Stimulated activated naive CD8-positive, alpha-beta T cell treated with anti-CD3 and anti-CD28 coated beads, Interleukin-15, Interleukin-2, amounts not matched to agents 100 U/mL and 50 U/mL, for 24 hours (primary cell): ENCODE results near the gene ATRX.
"Not testable (repeated sequence)": the region's sequence is repeated elsewhere in the genome, so short reads cannot be mapped to it uniquely, and the experiment has no call there.

Experiments used
- ATAC-seq: fragments of 150-1000 bp; cut with Tn5 transposase; one replicate; pipeline ENCODE4 v1.10.0; 2021
- DNase-seq: peaks from one replicate; pipeline ENCODE4 v3.0.0; 2021

ATRX gene

DNA sequence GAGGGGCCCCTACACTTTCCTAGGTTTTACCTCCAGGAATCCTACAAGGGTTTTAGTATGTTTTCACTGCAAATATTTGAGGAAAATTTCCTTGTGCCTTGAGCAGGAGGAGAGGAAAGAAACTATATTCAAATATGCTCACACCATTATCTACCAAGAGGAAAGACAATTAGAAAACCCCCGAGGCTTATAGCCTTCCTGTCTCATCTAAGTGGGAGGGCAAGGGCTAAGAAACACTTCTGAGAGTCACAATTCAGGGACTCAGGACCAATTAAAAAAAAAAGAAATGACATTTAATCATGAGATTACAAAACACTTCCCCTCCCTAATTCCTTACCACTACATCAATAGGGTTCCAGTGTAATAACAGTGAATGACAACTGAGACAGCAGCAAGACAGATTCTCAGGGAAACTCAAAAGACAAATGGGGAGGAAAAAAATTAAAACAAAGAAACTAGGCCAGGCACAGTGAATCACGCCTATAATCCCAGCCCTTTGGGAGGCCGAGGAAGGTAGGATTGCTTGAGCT is 45.6 kb downstream of the ATRX start:
- DNase-seq, result no peak
- no peak for ATAC-seq

DNA sequence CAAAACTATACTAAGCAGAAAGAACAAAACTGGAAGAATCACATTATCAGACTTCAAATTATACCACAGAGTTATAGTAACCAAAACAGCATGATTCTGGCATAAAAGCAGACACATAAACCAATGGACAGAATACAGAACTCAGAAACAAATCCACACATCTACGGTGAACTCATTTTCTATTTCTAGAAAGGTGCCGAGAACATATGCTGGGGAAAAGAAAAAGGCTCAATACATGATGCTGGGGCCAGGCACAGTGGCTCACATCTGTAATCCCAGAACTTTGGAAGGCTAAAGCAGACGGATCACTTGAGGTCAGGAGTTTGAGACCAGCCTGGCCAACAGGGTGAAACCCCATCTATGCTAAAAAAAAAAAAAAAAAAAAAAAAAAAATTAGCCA is 52.7 kb downstream of the ATRX start:
- no peak for DNase-seq
- ATAC-seq, result no peak

DNA sequence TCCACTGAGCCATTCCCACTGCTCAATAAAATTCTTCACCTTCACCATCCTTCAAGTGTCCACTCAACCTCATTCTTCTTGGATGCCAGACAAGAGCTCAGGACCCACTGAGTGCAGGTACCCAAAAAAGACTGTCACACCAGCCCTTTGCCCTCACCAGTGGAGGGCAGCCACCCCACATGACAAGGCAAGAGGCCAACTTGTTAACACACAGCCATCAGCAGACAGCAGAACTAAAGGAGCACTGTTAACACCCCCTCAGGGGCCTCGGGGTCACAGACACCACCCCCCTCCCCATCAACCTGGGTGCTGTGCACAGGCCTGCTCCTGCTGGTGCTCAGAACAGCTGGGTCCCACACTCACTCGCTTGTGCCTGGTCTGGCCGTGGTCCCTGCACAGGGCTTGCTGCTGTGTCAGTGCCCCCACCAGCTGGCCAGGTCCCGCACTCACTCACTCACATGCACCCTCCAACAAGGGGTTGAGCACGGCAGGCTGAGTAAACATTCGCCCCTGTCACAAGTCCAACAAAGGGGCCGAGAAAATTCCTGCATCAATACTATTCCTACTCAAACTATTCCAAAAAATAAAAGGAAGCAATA is 54.1 kb downstream of the ATRX start:
- no peak for ATAC-seq
- no peak for DNase-seq

DNA sequence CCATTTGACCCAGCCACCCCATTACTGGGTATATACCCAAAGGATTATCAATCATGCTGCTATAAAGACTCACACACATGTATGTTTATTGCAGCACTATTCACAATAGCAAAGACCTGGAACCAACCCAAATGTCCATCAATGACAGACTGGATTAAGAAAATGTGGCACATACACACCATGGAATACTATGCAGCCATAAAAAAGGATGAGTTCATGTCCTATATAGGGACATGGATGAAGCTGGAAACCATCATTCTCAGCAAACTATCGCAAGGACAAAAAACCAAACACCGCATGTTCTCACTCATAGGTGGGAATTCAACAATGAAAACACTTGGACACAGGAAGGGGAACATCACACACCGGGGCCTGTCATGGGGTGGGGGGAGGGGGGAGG is 59.9 kb downstream of the ATRX start:
- DNase-seq, ATAC-seq: not testable (repeated sequence)

DNA sequence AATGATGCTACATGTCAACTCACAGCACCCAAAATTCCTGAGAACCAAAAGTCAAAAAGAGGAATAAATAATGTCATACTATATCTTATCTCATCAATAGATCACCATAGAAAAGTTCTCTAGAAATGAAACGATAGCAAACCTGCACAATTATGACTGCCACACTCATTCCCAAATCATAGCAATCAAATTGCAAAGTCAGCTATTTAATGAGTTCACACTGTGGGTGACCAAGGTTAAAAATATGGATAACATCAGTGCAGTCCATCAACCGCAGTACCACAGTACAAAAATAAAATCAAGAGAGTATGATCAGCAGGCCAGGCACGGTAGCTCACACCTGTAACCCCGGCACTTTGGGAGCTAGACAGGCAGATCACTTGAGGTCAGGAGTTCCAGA is 62.3 kb downstream of the ATRX start:
- no peak for DNase-seq
- no peak for ATAC-seq

DNA sequence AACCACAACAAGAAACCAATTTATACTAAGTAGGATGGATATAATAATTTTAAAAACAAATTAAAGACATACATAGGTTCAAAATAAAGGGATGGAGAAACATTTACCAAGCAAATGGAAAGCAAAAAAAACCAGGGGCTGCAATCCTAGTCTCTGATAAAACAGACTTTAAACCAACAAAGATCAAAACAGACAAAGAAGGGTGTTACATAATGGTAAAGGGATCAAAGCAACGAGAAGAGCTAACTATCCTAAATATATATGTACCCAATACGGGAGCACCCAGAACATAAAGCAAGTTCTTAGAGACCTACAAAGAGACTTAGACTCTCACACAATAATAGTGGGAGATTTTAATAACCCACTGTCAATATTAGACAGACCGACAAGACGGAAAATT is 66.6 kb downstream of the ATRX start:
- ATAC-seq (no peak), DNase-seq (no peak)

DNA sequence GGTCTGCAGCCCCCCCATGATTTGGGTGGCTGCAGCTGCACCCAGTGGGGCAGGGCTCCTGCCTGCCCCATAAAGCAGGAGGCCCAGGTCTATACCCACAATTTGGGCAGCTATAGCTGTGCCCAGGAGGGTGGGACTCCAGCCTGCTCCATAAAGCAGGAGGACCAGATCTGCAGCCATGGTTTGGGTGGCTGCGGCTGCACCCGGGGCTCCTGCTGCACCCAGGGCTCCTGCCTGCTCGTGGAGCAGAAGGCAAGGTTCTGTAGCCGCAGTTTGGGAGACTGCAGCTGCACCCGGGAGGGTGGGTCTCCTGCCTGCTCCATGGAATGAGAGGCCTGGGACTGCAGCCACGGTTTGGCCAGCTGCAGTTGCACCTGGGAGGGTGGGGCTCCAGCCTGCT is 81.1 kb downstream of the ATRX start:
- ATAC-seq (no peak), DNase-seq (no peak)

DNA sequence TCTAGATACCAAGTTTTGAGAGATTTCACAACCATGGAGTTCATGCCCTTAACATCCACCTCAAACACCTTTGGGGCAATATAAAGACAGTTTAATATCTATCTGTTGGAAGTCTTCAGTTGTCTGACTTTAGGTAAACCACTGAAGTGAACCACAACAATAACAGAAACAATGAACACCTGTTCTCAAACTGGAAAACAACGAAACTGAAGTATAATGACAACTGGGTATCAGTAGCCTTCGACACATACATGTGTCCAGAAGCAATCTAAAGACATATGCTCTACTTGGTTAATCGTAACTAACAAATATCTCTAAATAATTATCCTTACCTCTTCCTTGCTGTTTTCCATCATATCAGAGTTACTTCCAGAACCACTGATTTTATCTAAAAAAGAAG is 87.8 kb downstream of the ATRX start:
- ATAC-seq (no peak), DNase-seq (no peak)

DNA sequence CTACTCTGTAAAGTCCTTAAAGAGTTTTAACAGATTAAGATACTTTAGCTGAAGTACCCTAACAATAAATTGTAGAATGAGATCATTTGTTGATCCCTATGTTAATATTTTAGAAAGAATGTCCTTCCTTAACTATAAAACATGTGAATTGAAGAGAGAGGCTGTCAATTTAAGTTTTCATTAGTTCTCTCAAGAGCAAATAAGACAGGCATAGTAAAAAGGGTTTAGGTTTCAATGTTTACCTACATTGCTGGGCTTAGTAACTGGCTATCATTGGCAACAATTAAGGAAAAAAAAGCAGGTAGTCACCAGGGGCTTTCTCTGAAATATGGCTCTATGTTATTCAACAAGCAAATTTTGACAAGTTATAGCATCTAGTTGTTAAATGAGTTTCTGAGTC is 91.5 kb downstream of the ATRX start:
- DNase-seq (no peak), ATAC-seq (no peak)

DNA sequence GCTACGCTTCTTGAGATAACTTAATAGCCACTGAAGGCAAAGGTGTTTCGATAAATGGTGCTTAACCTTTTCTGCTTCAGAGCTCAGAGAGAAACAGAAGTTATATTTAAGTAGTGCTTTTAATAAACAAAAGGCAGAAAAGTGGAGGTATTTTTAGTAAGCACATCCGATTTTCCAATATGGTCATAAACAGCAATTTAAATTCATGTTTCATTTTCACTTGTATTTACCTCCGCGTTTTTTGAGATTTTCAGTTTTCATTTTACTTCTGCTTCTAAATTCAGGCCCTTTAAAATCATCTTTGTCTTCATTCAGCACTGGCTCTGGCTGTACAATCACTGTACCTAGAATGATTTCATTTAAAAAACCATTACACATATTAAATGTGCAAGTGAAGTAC is 92.4 kb downstream of the ATRX start:
- DNase-seq, result no peak
- ATAC-seq, result no peak

DNA sequence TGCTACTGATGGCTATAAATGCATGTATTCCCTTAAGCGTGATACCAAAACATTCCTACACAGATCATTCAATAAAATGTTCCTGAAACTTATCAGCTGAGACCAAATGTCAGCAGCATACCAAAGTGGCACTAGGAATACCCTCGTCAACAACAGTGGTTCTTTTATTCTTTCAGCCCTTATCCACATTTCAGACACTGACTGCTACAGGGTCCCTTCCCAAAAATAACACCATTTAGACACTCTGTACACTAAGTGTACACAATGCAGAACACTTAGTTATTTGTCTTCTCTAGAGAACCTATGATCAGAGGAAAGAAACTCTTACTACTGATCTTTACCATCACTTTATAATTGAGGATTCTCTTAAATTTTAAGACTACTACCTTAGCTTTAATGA is 94.1 kb downstream of the ATRX start:
- DNase-seq, result no peak
- no peak for ATAC-seq

DNA sequence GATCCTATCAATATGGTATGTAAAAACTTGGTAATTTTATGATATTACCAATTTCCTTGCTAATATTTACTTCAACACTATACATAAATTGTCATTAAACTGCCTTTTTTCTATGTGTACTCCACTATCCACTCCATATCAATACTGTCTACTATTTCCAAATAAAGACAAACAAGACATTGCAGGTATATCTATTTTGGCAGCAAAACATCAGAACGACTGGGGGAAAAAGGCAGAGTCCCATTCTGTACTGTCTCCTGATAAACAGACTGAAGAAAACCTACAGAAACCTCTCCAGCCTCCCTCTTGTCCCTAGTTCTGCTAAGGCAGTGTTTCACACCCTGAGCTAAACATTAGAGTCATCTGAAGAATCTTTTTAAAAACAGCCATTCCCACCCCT is 96.6 kb downstream of the ATRX start:
- DNase-seq (no peak), ATAC-seq (no peak)

DNA sequence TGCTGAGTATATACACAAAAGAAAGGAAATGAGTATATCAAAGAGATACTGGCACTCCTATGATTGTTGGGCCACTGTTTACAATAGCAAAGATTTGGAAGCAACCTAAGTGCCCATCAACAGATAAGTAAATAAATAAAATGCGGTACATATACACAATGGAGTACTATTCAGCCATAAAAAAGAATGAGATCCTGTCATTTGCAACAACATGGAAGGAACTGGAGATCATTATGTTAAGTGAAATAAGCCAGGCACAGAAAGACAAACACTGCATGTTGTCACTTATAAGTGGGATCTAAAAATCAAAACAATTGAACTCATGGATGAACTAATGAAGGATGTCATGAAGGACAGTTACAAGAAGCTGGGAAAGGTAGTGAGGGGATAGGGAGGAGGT is 100.3 kb downstream of the ATRX start:
- ATAC-seq, DNase-seq: not testable (repeated sequence)

DNA sequence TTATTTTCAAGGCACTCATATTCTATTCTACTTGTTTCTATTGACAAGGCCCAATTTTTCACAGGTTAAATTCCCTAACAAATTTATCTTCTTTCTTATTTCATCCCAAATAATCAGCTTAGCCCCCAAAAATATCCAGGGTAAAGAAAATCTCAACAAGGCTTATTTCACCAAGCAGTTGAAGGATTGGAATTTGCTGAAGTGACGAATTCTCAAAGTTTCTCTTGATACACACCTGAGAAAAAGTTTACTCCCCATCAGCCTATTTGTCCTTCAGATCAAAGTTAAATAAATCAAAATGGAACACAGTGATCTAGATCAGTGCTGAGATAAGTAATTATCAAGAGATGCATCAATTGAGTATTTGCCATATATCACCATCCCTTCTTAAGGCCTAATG is 106.9 kb downstream of the ATRX start:
- DNase-seq (no peak), ATAC-seq (no peak)

DNA sequence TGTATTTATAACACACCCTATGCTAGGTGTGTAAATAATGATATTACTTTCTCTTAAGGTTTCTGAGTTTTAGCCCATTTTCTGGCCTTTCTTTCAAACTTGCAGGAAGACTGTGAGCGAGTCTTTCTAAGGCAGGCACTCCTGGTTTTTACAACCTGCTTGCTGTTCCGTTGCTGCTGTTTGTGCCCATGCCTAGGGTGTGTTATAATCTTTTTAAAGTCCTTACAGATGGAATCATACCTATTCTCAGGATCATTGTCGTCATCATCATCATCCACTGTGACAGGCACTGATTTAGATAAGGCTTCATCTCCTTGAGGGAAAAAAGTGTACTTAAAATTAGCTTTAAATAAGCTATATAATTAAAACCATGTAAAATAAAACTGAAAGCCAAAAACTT is 110.0 kb downstream of the ATRX start:
- no peak for ATAC-seq
- no peak for DNase-seq

DNA sequence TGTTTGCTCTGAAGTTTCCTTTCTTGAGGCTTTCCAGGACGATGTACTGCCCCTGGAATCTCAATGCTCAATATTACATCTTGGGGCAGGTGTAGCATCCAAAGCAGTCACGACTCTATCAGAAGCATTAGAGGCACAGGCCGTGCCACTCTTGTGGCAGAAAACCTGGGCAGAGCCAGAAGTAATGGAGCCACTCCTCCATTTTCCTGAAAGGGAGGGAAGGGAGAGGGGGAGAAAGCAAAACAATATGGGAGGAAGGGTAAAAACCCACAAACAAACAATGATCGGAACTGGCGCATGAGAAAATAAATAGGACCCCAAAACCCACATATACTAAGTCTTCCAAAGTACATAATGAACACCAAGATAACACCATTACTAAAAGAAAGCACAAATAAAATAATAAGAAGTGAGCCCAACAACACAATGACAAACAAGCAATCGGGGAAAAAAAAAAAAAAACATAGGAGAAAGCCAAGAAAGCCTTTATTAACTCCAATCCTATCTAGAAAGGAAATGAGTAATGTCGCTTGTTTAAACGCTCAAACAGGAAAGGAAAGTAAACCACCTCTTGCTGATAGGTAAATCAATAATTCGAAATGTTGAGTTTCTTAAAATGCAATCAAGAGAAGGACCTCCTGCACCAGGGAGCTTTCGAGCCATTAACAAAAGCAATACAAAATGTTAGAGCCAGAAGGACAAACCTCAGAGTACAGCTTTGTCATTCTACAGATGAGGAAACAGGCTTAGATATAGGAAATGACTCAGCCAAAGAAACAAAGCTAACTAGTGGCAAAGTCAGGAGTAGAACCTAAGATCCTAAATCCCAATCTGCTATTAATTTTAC is 117.4 kb downstream of the ATRX start:
- no peak for DNase-seq

DNA sequence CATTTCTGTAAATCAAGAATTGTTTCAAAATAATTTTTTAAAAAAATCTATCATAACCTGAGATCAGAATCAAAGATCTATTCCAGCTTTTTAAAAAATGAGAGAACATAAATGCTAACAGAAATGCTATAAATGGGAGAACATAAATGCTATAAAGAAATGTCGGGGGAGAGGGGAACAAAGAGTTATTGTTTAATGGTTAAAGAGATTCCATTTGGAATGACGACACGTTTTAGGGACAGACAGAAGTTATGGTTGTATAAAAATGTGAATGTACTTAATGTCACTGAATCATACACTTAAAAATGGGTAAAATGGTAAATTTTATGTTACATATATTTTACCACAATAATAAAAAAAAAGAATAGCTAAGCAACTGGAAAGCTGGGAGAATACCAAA is 127.1 kb downstream of the ATRX start:
- no peak for DNase-seq
- ATAC-seq, result no peak

More for the DNA sequence above, 117.4 kb downstream of the ATRX start:
- ATAC-seq, result no peak

DNA sequence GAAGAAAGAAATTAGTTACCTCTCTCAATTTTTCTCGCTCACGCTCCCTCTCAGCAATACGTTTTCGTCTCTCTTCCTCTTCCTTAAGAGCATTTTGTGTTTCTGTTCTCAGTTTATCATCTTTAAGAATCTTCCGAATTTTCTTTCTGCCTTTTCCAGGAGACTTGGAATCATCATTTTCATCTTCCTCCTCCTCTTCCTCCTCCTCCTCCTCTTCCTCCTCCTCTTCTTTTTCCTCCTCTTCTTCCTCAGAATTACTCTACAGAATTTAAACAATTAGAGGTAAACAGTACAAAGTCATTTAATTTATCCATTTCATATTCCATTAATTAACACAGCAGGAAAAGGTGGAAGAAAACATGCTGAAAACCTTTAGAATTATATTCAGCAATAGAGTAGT is 133.9 kb downstream of the ATRX start:
- ATAC-seq, result no peak
- no peak for DNase-seq

DNA sequence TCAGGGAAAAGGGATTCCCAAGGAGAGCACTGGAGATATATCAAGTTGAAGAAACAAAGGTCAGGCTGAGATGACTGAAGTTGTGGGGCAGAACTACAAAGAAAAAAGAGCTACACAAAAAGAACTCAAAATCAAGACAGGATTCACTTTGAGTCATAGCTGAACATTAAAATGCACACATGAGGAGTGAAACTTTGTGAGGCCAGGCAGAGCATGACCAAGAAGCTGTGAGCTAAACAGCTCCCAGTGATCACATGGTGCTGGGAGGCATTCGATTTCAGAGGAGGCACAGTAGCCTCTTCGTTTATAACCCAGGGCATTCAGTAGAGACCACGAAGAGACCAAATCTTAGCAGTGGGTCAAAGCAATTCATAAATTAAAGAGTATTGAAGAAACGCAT is 145.3 kb downstream of the ATRX start:
- no peak for DNase-seq

DNA sequence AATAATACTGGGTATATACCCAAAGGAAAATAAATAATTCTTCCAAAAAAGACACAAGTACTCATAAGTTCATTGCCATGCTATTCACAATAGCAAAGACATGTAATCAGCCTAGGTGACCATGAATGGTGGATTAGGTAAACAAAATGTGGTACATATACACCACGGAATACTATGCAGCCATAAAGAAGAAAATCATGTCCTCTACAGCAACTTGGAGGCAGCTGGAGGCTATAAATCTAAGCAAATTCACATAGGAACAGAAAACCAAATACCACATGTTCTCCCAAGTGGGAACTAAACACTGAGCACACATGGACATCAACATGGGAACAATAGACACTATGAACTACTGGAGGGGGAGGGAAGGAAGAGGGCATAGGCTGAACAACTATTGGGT is 146.2 kb downstream of the ATRX start:
- DNase-seq (no peak), ATAC-seq (no peak)

More for the DNA sequence above, 145.3 kb downstream of the ATRX start:
- ATAC-seq, result no peak

DNA sequence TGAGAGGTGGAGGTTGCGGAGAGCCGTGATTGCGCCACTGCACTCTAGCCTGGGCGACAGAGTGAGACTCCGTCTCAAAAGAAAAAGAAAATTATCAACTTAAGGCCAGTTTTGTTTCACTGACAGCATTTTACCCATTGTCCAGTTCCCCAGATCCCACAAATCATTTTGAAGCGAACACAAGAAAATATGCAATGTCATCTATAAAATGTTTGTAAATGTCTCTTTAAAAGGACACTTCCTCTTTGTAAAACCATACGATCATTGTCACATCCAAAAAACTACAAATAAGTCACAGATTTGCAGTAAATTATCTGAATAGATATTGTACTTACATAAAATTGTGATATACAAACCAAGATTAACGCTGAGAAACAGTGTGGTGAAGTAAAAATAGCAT is 147.6 kb downstream of the ATRX start:
- DNase-seq (no peak), ATAC-seq (no peak)

DNA sequence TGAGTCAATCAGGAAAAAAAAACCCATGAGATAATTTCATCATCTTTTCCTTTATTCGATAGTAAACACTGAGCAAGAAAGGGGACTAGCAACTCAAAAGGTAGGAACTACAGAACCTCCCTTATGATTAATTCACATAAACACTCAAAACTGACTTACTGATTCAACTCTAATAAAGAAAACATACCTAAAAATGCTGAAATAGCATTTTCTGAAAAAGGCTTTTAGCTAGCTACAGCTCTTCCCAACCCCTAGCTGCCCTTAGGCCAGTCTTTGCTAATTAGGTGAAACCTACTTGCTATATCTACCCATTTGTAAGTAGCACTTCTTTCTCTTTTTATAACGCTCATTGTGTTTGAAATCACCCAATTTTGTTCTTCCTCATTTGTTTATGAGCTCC is 150.6 kb downstream of the ATRX start:
- DNase-seq, result no peak
- ATAC-seq, result no peak

DNA sequence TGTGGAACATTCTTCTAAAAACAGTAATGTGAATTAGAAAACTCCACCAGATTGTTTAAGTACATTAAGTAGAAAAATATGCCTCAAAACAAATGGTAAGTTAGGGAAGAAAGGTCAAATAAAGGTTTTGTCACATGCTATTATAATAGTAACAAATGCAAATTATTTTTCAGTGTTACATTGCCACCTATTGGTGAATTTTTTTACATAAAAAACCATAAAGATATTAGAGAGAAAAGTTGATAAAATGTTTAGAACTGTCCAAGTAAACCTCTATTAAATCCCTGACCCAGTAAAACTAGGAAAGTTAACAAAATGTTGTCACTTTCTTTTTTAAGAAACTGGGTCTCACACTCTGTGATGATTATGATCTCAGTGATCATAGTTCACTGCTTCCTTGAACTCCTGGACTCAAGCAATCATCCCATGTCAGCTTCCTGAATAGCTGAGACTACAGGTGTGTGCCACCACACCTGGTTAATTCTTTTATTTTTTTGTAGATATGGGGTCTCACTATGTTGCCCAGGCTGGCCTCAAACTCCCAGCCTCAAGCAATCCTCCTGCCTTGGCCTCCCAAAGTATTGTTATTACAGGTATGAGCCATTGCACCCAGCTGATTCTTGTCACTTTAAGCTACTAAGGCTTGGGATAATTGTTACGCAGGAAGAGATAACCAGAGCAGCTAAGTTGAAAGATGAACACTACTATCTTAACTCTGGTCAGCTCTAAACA is 157.6 kb downstream of the ATRX start:
- ATAC-seq, result no peak
- no peak for DNase-seq
